Measurements from ENCODE around the gene TENM4.

Gene TENM4

DNA sequence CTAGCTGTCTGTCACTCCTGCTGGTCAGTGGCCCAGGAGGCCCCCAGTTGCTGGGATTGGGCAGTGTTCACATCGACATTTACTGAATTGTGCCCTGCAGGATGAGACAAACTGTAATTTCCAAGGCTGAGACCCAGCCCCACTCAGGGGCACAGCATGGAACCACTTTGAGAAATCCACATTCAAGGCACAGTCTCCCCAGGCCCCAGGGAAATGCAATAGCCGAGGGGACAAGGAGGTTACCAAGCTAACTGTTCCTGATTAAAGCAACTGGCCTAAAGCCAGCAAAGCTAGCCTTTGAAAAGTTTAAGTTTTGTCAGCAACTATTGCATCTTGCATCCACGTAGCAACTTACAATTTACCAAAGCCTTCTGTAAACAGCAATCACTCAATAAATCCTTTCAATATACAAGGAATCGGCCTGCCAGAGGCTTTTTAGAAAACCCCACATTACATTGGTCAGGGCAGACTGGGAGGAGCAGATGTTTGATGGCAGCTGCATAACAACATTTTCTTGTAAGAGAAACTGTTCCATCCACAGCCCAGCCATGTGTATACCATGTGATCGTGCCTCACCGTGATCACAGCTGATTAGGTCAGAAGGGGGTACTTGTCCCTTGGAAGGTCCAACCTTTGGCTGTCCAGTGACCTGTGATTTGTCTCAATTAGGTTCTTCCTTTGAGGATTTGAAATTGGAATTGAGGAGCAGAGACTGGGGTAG, 103.9 kb downstream of the TENM4 start:
- DNase-seq: no peak

DNA sequence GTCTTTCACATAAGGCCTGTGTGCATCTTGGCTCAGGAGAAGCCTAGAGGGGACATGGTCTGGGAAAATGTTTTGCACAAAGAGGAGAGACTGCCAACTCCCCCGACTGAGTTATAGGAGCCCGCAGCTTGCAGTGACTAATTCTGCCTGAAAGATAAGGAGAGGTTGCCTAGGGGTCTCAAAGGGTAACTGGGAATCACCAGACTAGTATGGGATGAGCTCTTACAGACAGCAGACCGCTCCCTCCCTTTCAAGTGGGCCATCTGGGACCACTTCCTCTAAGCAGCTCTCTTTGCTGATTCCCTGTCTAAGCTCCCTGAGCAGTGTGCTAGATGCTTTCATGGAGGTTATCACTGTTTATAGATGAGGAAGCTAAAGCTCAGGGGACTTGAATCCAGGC, 105.1 kb downstream of the TENM4 start:
- no peak for DNase-seq

DNA sequence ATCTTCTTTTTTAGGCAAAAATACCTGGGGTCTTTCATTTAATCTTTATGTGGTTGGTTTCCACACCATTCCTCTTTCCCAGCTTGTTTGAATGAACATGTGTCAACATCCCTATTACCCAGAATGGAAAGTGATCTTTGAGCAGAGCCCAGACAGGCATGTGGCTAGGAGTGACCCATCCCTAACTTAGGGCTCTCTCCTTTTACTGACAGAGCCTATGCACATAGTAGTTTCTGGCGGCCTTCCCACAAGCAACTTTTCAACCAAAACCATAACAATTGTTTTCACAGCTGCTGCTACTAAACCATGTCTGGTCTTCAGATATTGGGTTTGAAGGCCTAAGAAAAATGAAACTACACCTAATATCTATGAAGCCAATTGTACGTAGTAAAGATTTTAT, 107.5 kb downstream of the TENM4 start:
- no peak for DNase-seq

DNA sequence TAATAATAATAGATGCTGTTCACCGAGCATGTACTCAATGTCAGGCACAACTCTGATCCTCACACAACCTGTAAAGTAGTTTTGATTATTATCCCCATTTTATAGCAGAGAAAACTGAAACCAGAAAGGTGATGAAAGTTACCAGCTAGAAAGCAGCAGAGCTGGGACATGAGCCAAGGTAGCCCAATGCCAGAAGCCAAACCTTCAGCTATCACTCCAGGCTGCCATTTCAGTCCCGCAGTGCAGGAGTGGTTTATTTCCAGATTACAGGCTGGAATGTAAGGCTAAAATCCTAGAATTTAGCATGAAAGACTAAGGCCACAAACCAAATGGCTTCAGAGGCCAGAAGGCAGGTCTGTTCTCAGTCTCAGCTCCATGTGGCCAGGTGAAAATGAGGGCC, 108.8 kb downstream of the TENM4 start:
- DNase-seq: no peak

DNA sequence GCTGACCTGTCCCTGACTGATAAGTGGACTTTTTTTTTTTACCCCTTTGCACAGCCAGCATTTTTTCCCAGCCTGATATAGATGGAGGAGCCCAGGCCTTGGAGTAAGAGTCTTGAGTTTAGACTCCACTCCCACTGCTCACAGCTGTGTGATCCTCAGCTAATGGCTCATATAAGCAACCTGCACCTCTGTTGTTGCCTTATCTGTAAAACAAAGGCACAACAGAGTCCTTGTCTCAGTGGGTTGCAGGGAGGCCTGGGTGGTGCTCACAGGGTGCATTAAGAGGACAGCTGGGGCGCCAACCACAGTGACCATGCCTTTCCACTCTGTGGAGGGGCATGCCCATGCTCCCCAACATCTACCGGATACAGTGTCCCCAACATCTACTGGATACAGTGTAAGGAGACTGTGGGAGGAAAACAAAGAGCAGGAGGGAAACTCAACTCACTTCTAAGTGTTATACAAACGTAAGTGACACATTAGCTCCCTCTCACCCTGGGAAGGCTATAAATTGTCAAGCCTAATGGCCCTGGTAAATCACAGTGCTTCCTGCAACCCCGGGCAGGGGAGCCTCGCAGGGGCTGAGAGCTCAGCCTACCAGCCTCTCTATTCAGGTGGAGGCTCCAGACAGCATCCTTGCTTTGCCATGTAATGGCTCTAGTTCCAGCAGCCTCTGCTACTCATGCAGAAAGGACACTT, 109.5 kb downstream of the TENM4 start:
- DNase-seq: no peak

DNA sequence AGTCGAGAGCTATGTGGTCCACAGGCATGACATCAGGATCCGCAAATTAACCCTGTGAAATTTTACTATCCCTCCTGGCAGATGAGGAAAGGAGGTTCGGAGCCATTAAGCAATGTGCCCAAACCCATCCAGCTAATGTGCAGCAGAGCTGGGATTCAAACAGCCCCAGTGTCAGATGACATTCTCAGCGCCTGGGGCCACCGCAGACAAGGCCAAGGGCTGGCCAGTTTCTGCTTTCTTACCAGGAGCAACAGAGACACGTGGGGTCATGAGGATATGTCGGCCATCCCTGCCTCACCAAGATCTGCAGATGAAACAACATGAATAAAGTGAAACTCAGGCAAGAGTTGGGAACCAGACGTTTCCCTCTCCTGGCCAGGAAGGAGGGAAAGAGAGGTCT, 110.2 kb downstream of the TENM4 start:
- DNase-seq: no peak

DNA sequence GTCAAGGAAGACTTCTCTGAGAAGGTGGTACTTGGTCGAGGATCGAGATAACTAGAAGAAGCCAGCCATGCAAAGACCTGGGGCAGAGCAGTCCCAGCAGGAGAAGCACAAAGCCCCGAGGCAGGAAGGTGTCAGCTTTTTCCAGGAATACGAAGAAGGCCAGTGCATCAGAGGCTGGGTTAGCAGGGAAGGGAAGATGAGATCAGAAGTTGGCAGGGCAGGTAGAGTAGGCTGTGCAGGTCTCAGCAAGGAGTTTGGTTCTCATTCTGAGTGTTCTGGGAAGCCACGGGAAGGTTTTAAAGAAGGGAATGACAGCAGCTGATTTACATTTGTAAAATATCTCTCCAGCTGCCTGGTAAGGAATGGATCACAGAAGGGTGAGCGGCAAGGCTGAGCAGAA, 111.3 kb downstream of the TENM4 start:
- no peak for DNase-seq

DNA sequence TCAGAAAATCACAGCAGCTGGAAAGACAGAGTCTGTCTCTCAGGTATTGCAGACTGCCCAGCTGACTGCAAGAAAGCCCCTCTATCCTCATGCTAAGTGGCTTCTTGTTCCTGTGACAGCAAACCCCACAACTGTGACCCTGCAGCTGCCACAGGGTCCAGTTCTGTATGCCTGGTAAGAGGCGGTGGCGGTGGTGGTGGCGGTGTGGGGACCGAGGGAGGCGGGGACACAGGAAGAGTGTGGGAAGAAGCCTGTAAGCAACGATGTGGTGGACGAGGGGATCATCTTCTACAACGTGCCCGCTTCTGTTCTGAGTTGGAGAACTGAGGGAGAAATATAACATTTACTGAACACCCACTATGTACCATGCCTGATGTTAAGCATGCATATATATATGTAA, 112.4 kb downstream of the TENM4 start:
- no peak for DNase-seq

DNA sequence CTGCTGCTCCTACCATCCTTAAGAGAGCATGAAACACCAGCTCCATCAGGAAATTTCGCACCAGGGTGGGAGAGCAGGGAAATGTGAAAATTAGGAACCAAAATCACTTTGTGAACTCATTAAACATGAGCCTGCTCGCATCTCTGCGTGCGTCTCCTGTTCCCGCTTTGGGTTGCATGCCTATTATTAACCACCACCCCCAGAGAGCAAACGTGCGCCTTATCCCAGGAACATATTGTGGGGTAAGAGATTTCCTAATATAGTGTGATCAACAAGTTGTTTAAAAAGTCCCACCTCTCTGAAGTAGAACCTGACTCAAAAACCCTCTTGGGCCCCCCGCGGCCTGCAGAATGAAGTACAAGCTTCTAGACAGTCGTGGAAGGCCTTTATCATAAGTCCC, 115.0 kb downstream of the TENM4 start:
- no peak for DNase-seq

DNA sequence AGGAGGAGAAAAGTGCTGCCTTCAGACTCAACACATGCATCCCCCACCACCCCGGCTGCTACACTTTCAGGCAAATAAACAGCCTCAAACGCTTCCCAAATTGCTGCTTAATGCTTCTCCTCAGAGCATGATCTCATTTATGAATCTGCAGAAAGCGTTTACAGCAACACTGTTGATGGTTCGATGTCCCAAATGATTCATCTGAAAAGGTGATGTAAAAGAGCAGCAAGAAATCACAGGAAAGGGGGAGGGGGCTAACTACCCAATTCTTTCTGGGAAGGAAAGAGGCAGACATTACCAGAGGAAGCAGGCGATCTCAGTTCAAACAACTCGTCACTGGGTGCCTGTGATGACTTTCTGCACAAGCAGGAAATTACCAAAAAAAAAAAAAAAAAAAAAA, 119.6 kb downstream of the TENM4 start:
- no peak for DNase-seq

DNA sequence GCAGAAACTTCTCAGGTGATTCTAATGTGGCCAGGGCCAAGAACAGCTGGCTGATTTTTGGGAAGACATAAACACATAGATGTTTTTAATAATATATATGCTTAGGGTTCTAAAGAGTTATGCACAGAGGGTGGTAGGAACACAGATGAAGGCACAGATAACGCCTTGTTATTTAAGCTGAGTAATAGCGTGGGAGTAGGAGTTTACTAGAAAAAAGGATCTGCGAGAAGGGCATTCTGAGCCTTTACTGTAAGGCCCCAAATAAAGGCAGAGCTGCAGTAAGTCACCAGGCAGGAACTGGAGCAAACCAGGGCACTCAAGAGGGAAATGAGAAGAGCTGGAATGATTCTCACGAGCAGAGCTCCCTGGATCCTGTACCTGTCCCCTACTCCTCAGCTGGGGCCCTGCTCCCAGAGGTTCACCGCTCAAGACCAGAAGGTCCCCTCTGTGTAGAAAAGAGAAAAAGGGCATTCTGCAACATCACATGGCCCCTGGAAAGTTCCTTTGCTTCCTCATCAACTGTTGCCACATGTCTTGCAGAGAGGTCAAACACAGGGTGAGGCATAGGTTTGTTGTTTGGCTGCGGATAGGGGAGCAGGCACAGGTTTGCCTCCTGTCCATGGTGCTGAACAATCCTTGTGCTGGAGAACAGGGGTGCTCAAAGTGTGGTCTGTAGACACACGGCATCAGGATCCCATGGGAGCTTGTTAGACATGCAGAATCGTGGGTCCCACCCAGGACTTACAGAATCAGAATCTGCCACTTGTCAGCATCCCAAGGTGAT, 125.7 kb downstream of the TENM4 start:
- no peak for DNase-seq

DNA sequence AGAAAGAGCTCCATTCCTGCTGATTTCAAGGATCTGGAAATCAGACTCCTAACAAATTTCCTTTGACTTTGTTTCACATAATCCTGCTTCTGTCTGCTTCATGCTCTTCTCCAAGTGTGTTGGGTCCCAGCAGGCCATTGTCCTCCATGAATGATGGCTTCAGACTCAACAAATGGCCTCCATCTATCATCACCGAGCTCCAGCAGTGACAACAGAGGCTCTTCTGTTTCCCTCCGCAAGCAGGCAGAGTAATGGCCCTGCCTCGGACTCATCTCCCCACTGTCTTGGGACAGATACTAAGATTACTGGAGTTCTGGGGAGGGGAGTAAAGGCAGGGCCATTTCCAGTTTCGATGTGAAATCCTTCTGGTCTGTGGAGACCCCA, 127.3 kb downstream of the TENM4 start:
- DNase-seq: no peak

DNA sequence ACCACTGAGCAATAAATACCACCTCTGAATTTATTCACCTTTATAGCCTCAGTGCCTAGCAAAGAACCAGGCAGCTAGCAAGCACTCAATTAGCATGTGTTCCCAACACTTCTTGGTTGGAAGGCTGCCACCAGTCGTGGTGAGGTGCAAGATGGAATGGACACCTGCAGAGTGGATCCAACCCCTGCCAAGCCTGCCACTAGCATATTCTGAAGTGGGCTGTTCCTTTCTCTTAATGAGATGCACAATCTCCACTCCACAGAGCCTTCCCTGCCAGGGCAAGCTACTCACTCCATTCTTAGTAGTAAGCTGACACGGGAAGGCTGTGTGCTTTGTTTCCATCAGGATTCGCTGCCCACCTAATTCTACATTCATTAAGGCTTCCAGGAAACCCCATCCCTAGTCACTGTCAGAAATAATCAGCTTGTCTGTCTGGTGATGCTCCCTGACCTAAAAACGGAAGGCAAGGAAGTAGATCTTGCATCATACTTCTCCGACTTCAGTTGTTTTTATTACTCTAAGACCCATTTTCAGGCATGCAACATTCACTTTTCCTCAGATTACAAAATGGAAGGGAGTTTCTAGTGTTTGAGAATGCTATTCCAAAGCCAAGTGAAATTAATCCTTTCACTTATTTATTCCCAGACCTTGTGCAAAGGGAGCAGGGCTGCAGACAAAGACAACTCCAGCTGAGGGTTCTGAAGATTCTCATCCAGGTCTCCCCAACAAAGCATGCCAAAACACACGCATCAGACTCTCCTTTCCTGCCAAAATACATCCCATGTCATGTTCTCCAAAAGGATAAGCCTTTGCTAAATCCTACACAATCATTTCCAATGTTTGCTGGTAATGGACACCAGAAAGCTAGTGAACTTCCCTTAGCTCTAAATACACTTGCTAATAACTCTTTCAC, 128.0 kb downstream of the TENM4 start:
- no peak for DNase-seq

DNA sequence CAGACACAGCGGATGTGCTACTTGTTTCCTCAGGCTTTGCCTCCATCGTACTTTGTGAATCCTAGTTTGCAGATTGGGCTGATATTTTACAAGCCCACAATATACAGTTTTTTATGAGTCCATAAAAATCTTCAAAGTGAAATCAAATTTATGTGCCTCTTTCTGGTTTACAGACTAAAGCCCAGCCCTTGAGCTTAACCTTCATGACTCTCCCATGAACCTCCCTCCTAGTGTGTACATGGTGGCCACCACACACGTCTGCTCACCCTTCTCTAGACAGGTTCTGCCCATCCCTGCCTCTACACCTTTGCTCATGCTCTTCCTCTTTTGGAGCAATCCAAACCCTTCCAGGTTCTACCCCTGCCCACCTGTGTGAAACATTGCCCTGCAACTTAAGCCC, 129.4 kb downstream of the TENM4 start:
- DNase-seq: no peak

DNA sequence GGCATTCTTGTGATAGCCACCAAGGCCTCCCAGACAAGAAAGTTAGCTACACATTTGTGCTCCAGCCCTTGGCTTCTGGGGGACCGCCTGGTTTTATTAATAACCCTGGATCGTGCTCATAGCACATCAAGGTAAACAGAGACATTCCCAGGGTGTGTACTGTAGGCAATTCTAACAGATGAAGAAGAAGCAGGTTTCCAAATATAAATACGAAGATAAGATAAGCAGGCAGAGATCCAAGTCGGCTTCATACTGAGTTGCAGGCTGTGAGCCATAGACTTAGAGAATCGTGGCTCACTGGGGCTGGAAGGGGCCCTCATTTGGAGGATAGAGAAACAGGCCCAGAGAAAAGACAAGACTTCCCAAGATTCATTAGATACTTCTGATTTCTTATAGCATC, 131.4 kb downstream of the TENM4 start:
- no peak for DNase-seq

DNA sequence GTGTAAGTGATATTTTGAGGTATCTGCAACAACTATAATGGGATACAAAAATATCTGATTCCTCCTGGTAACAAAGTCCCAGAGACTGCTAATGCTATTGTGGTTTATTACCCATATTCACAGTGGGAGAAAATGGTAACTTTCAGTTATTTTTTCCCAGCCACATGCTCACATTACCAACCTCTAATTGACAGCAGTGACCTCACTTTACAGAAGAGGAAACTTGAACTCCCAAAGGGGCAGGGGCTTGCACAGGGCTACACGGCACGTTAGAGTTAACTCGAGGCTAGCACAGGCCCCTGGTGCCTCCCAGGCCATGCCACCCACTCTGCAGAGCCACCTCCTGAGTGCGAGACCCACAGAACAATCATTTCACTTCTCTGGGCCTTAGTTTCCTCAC, 132.4 kb downstream of the TENM4 start:
- no peak for DNase-seq

DNA sequence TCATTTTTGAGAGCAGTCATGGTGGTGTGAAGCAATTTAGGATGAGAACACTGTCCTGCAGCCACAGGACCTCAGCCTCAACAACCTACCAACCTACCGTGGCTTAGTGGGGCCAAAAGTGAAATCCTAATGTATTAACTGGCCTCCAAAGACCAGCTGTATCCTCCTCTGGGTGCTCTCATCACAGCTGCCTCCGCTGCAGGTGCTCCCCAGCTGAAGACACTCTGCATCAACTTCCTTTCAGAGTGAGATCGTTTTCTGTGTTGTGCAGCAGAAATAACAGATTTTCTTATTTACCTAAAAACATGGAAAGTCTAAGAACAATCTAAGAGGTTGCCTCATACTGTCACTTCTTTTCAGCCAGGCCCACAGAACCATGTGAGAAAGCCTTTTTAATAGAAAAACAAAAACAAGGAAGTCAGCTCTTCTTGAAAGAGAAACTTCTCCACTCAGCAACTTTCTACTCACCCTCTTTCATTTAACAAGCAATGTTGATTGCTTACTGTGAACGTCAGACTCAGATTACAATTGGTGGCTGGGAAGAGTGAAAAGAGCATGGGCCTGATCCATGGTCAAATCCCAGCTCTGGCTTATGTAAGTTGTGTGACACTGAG, 136.1 kb downstream of the TENM4 start:
- DNase-seq: no peak

DNA sequence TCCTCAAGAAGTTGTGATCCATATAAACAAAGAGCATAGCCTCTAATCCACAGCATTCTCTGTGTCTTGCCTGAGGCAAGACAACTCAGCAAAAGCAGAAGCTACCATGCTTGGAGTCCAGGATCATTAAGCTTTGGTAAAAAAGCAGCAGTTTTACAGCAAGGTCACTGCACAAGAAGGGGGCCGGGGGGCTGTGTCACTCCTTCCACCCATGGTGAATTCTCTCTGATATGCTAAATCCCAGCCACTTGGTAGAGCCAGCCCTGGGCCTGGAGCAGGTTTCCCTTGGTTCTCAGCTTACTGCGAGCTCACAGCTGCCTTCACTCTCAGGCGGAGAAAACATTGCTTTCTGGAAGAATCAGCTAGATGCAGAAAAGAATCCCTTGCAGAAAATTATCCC, 144.7 kb downstream of the TENM4 start:
- no peak for DNase-seq

DNA sequence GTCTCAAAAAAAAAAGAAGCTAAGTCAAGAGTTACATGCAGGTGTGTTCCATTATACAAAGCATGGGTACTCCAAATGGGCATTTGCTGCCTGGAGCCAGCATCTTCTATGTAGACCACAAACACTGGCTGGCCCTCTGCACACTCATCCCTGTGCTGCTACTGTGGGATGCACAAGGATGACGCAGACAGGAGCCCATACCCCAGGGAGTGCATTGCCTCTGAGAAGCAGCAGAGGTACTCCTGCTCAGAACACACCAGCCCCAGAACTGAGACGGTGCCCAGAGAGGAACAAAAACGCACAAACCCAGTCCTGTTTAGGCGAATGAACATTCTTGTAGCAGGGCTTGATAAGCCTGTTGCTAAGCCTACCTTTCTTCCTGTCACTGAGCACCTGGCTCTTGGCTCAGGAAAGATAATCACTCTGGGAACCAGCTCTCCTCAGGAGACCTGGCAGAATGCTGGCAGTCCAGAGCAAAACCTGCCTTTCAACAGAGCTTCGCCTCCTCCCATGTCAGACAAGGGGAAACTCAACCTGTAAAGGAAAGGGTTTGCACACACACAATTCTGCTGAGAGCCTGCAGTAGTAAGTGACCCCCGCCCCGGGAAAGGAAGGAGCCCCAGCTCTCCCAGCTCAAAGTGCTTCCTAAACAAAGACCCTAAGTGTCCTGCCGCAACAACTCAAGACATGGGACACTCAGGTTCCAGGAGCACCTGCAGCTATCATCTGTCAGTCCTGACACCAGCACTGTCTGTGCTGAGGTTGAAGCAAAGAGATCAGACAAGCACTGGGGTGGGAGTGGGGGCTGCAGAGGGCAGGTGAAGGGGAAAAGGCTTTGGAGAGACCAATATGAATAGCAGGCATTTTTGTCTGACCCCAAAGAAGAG, 145.7 kb downstream of the TENM4 start:
- no peak for DNase-seq

DNA sequence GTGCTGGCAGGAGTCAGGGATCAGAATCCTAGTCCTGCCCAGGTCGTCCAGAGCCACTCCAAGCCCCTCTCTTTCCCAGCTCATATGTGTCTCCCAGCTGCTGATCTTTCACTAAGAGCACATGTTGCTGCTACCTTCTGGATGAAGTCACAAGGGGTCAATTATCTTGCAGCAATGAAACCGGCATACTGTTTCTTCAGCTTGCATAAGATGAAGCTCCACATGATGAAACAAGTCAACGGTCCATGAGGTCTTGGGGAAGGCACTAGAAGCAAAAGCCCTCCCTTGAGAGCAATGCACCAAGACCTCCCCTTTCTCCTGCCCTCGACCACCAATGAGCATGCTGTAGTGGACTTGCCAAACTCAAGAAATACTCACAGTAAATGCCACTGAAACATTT, 148.9 kb downstream of the TENM4 start:
- DNase-seq: no peak

DNA sequence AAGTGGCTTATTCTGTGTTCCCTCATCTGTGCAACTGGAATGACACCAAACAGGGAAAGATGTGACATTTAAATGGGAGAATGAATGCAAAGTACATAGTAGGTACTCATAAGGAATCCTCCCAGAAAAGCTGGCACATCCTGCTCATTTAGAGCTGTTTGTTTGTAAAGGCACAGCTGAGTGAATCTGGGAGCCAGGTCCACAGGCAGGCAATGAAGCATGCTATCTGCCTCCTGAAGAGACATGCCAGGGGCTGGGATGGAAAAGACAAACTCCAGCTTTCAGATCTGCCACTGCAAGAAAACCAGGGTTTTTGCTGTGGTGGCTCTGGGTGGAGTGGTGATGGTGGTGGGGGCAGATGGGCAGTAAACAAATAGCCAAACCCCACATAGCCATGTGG, 150.1 kb downstream of the TENM4 start:
- DNase-seq: no peak

DNA sequence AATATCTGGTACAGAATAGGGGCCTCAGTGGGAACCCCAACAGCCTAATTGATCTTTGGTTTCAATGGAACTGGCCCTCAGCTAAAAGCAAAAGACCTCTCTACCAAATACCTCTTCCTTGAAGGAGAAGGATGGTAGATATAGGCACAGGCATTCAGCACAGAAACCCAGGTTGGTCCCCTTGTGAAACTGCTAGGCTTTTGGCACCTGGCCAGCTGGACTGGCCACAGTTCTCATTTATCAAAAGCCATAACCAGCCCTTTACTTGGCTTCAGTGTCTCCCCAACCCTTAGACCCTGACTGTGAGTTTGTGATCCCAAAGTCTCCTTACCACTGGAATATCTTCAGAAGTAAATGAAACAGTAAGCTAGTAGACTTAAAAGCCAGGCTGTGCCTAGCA, 152.9 kb downstream of the TENM4 start:
- DNase-seq: no peak

All from bone marrow (tissue), 2 donors.